Measurements from ENCODE around the gene RPTOR. TPM values are rescaled to one million over a fixed set of nuclear protein-coding genes. Genes with fewer than 3 reads are reported as not detected.

The RPTOR gene
- total RNA-seq, 1 experiment from 2014 or later, result 25.1 TPM

DNA sequence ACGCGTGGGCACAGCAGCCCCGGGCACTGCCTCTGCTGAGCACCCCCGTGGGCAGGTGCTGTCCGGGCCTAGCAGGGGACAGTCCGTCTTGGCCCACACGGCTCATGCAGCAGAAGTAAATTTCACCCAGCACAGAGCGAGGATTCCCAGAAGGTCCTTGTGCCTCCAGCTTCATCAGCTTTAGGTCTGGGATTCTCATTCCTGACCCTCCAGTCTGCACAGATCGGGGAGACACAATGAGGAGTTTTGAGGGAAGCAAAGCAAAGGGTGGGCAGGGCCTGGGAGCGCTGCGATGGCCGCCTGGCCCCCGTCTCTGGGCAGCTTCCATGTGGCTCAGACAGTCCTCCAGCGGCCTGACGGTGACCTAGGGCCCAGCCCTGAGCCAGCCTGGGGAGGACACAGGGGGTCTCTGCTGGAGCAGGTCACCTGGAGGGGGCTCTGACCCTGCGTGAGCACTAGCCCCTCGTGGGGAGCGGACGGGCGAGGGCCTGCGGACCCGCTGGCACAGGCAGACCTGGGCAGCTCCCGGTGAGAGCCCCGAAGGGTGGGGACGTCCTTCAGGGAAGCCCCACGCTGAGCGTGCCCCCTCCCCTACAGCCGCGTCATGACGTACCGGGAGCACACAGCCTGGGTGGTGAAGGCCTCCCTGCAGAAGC lies 416.3 kb downstream of the RPTOR start:
- TF ChIP-seq CTCF (conservative IDR thresholded peaks at IDR 0.05), result no peak
- H3K27me3 Mint-ChIP-seq (ENCODE audit: low read depth), result no peaks in the 10 kb centered on the region; the same call in 1 of the 2 replicates
- Histone ChIP-seq H2BK12ac (ENCODE audit: insufficient read length, low read depth, low read length) (no peak overlapping the region), H3K9me3 (ENCODE audit: control insufficient read depth, low read depth, low read length) (no peaks in the 10 kb centered on the region), H3K23ac (ENCODE audit: insufficient read length, low read depth, low read length) (no peak overlapping the region), H4K8ac (replicated peaks; ENCODE audit: insufficient read length, low read depth, low read length) (no peak overlapping the region), H3K18ac (ENCODE audit: insufficient read length, low read depth, low read length) (no peak overlapping the region), H2BK120ac (ENCODE audit: low read depth, low read length, poor library complexity, severe bottlenecking) (no peak overlapping the region), H3K79me1 (ENCODE audit: insufficient read depth, low read depth, low read length, poor library complexity, severe bottlenecking) (no peaks in the 10 kb centered on the region), H3K4ac (ENCODE audit: low read depth, low read length) (no peak overlapping the region), H4K5ac (ENCODE audit: insufficient read length, low read depth, low read length) (no peak overlapping the region), H3K79me2 (ENCODE audit: insufficient read depth, low read length) (no peaks in the 10 kb centered on the region), H3K9ac (ENCODE audit: extremely low read depth, insufficient read length, low read length) (no peak overlapping the region), H2BK15ac (ENCODE audit: low read depth, low read length) (no peak overlapping the region), H3K23me2 (ENCODE audit: insufficient read length, low read depth, low read length, poor library complexity, severe bottlenecking) (no peaks in the 10 kb centered on the region), H4K20me1 (ENCODE audit: control insufficient read depth, insufficient read depth, insufficient read length) (no peaks in the 10 kb centered on the region), H2AFZ (ENCODE audit: low read length) (no peak overlapping the region), H3T11ph (ENCODE audit: low read length) (no peak overlapping the region), H3K27ac (ENCODE audit: insufficient read length, low read depth, low read length) (no peak overlapping the region), H2AK5ac (ENCODE audit: insufficient read length, low read length) (no peak overlapping the region), H3K14ac (ENCODE audit: insufficient read depth, low read length) (no peak overlapping the region), H3K56ac (ENCODE audit: insufficient read length, low read depth, low read length) (no peak overlapping the region), H2BK5ac (ENCODE audit: insufficient read length, low read length) (no peak overlapping the region), H3K27me3 (ENCODE audit: insufficient read depth, low read length) (no peaks in the 10 kb centered on the region), H3K4me2 (ENCODE audit: insufficient read depth, insufficient read length, low read length) (no peak overlapping the region), H4K91ac (ENCODE audit: insufficient read length, low read depth, low read length) (no peak overlapping the region), H2BK20ac (ENCODE audit: low read depth, low read length, poor library complexity, severe bottlenecking) (no peak overlapping the region), H3K4me1 (ENCODE audit: insufficient read depth, low read length) (no peaks in the 10 kb centered on the region)
- no peak overlapping the region for H3K27ac Mint-ChIP-seq
- peaks cover 12 to 16% of the 10 kb centered on the region in 2 experiments for H3K4me1 Mint-ChIP-seq
- no peak for DNase-seq
- no peak overlapping the region for H3K4me3 Mint-ChIP-seq
- H3K36me3 Mint-ChIP-seq (ENCODE audit: insufficient read depth in 1 of 3, low read depth in 3 of 3), result peaks cover 0 to 8% (median 3%) of the 10 kb centered on the region in 3 experiments; a peak in 4 of 7 replicates
- H3K9me3 Mint-ChIP-seq, result no peaks in the 10 kb centered on the region
- WGBS (ENCODE audit: extremely low coverage, insufficient read length, low lambda C conversion rate), result no CpG with 5 or more reads among the region's 31 CpGs

Measured in H9 (cell line).